ENCODE data around the gene NEB.
A peak's percentile ranks its signal among the peaks of the same experiment; 100 is the strongest.

NEB gene

GRCh38 chr2:151551556-151551955, 182.7 kb downstream of the NEB start:
- no peak for DNase-seq

- DNase-seq = no peak
Measured at GRCh38 chr2:151549191-151549590, 185.1 kb downstream of the NEB start.

- DNase-seq = no peak
Measured at GRCh38 chr2:151544449-151544848, 189.8 kb downstream of the NEB start.

- no peak for DNase-seq
Measured at GRCh38 chr2:151543876-151544275, 190.4 kb downstream of the NEB start.

- no peak for DNase-seq
Measured at GRCh38 chr2:151534001-151534400, 200.3 kb downstream of the NEB start.

- DNase-seq = no peak
Measured at GRCh38 chr2:151533127-151533526, 201.1 kb downstream of the NEB start.

- no peak for DNase-seq
Measured at GRCh38 chr2:151526572-151527090, 207.6 kb downstream of the NEB start.

- no peak for DNase-seq
Measured at GRCh38 chr2:151525821-151526373, 208.4 kb downstream of the NEB start.

GRCh38 chr2:151523850-151524249, 210.4 kb downstream of the NEB start:
- DNase-seq = no peak

GRCh38 chr2:151522556-151522955, 211.7 kb downstream of the NEB start:
- DNase-seq = no peak

GRCh38 chr2:151520976-151521375, 213.3 kb downstream of the NEB start:
- DNase-seq = no peak

- no peak for DNase-seq
Measured at GRCh38 chr2:151518802-151519201, 215.5 kb downstream of the NEB start.

GRCh38 chr2:151508519-151508918, 225.8 kb downstream of the NEB start:
- no peak for DNase-seq

- no peak for DNase-seq
Measured at GRCh38 chr2:151506170-151506569, 228.1 kb downstream of the NEB start.

GRCh38 chr2:151498178-151498577, 236.1 kb downstream of the NEB start:
- no peak for DNase-seq

- no peak for DNase-seq
Measured at GRCh38 chr2:151491496-151491895, 242.8 kb downstream of the NEB start.

- no peak for DNase-seq
Measured at GRCh38 chr2:151490276-151490675, 244.0 kb downstream of the NEB start.

- DNase-seq = no peak
Measured at GRCh38 chr2:151486053-151486452, 248.2 kb downstream of the NEB start.

- no peak for DNase-seq
Measured at GRCh38 chr2:151484100-151484499, 250.2 kb downstream of the NEB start.

GRCh38 chr2:151483546-151483945, 250.7 kb downstream of the NEB start:
- DNase-seq = no peak

GRCh38 chr2:151482171-151482725, 252.0 kb downstream of the NEB start:
- DNase-seq = peak; percentile 23

- DNase-seq = peak; percentile 41
Measured at GRCh38 chr2:151481744-151482143, 252.5 kb downstream of the NEB start.

GRCh38 chr2:151478011-151478410, 256.3 kb downstream of the NEB start:
- no peak for DNase-seq

- DNase-seq = no peak
Measured at GRCh38 chr2:151476287-151476686, 258.0 kb downstream of the NEB start.

GRCh38 chr2:151475071-151475470, 259.2 kb downstream of the NEB start:
- no peak for DNase-seq
